Liver (tissue), 9 donors: ENCODE measurements around the gene CLMN. TPM values are rescaled to one million over a fixed set of nuclear protein-coding genes. Genes with fewer than 3 reads are reported as not detected.

Experiments
- DNase-seq: peaks from one replicate; pipeline ENCODE4 v3.0.0-alpha.2; 2017; ENCODE audit warnings: low spot score
- H3K27ac ChIP-seq, 2 donors: one replicate each; pipeline ENCODE4 v1.7.0; 2013; ENCODE audit warnings: inconsistent platforms in 2 of 2, low read length in 2 of 2, control low read depth in 1 of 2, low read depth in 1 of 2, mild to moderate bottlenecking in 1 of 2
- H3K27me3 ChIP-seq, 4 donors: one replicate each; pipeline versions ENCODE4 v1.6.1 to v1.7.0; 2013; ENCODE audit warnings: low read length in 3 of 4, inconsistent platforms in 1 of 4, mild to moderate bottlenecking in 1 of 4, moderate library complexity in 1 of 4; ENCODE audit not compliant: control insufficient read depth in 4 of 4, insufficient read depth in 4 of 4
- H3K36me3 ChIP-seq, 4 donors: one replicate each; pipeline versions ENCODE4 v1.6.1 to v1.7.0; 2013; ENCODE audit warnings: low read length in 3 of 4, mild to moderate bottlenecking in 3 of 4, low read depth in 1 of 4, moderate library complexity in 1 of 4; ENCODE audit not compliant: control insufficient read depth in 4 of 4, insufficient read depth in 3 of 4
- H3K4me1 ChIP-seq, 4 donors: one replicate each; pipeline versions ENCODE4 v1.6.1 to v1.7.0; 2013; ENCODE audit warnings: low read length in 3 of 4, mild to moderate bottlenecking in 3 of 4, moderate library complexity in 1 of 4; ENCODE audit not compliant: control insufficient read depth in 4 of 4, insufficient read depth in 4 of 4
- H3K4me3 ChIP-seq, 3 donors: one replicate each; pipeline versions ENCODE4 v1.6.1 to v1.7.0; 2013; ENCODE audit warnings: low read length in 3 of 3, control low read depth in 1 of 3, low read depth in 1 of 3, mild to moderate bottlenecking in 1 of 3
- H3K9ac ChIP-seq, 2 donors: one replicate each; pipeline ENCODE4 v1.7.0; 2013; ENCODE audit warnings: low read length in 2 of 2, mild to moderate bottlenecking in 2 of 2, moderate library complexity in 2 of 2, control low read depth in 1 of 2, low read depth in 1 of 2
- H3K9me3 ChIP-seq, 4 donors: one replicate each; pipeline versions ENCODE4 v1.6.1 to v1.7.0; 2013; ENCODE audit warnings: low read length in 3 of 4; ENCODE audit not compliant: control insufficient read depth in 4 of 4
- CTCF ChIP-seq: fragments of 150-350 bp; IDR thresholded peaks from 2 replicates; pipeline ENCODE4 v1.5.1; 2017; ENCODE audit warnings: improper control_type of control experiment, low read depth, low read length; ENCODE audit not compliant: missing input control
- EGR1 ChIP-seq, 2 donors: IDR thresholded peaks; 2 replicates each; pipeline ENCODE4 v1.6.1; 2016 to 2018; ENCODE audit warnings: antibody characterized with exemption in 2 of 2, low read depth in 2 of 2
- FOXA1 ChIP-seq: IDR thresholded peaks from 2 replicates; pipeline ENCODE4 v1.6.1; 2016; ENCODE audit warnings: antibody characterized with exemption
- FOXA2 ChIP-seq: IDR thresholded peaks from 2 replicates; pipeline ENCODE4 v1.6.1; 2016; ENCODE audit warnings: antibody characterized with exemption
- GABPA ChIP-seq, 2 donors: IDR thresholded peaks in 1 of 2; conservative IDR thresholded peaks in 1 of 2; 2 replicates each; pipeline ENCODE4 v1.6.1; 2016; ENCODE audit warnings: antibody characterized with exemption in 2 of 2, mild to moderate bottlenecking in 1 of 2, moderate library complexity in 1 of 2
- HNF4A ChIP-seq, 2 donors: conservative IDR thresholded peaks; 2 replicates each; pipeline ENCODE4 v1.6.1; 2016; ENCODE audit warnings: antibody characterized with exemption in 2 of 2, mild to moderate bottlenecking in 2 of 2
- HNF4G ChIP-seq: IDR thresholded peaks from 2 replicates; pipeline ENCODE4 v1.6.1; 2016; ENCODE audit warnings: antibody characterized with exemption
- JUND ChIP-seq, 2 donors: IDR thresholded peaks; 2 replicates each; pipeline ENCODE4 v1.6.1; 2016; ENCODE audit warnings: antibody characterized with exemption in 2 of 2
- NR2F2 ChIP-seq: IDR thresholded peaks from 2 replicates; pipeline ENCODE4 v1.6.1; 2016; ENCODE audit warnings: antibody characterized with exemption
- RAD21 ChIP-seq, 2 donors: IDR thresholded peaks; 2 replicates each; pipeline ENCODE4 v1.6.1; 2016; ENCODE audit warnings: antibody characterized with exemption in 2 of 2, mild to moderate bottlenecking in 2 of 2
- RXRA ChIP-seq, 2 donors: IDR thresholded peaks; 2 replicates each; pipeline ENCODE4 v1.6.1; 2017 to 2018; ENCODE audit warnings: antibody characterized with exemption in 2 of 2, mild to moderate bottlenecking in 1 of 2
- SP1 ChIP-seq: IDR thresholded peaks from 2 replicates; pipeline ENCODE4 v1.6.1; 2018; ENCODE audit warnings: antibody characterized with exemption, mild to moderate bottlenecking
- TAF1 ChIP-seq: conservative IDR thresholded peaks from 2 replicates; pipeline ENCODE4 v1.6.1; 2016; ENCODE audit warnings: antibody characterized with exemption, mild to moderate bottlenecking
- YY1 ChIP-seq: IDR thresholded peaks from 2 replicates; pipeline ENCODE4 v1.6.1; 2016; ENCODE audit warnings: antibody characterized with exemption, mild to moderate bottlenecking
- WGBS: extraction: QIAGEN DNeasy Blood & Tissue Kit; methylation state at CpG from one replicate; pipeline ENCODE4 v1.1.7; 2013; 5-methylcytosine and 5-hydroxymethylcytosine counted together
- polyA plus RNA-seq, 2 donors: library from polyadenylated mRNA; stranded (reverse) in 1 of 2; unstranded in 1 of 2; fragments of 200-250 nt in 1 of 2; fragments of >200 nt in 1 of 2; fragmentation: Nextera tagmentation in 1 of 2; extraction: Ambion mirVana in 1 of 2; gene quantifications; one replicate each; pipeline versions ENCODE4 v1.2.1 to v1.2.3, GENCODE V29; 2013 to 2015
- total RNA-seq, 2 donors: library from RNA; depleted of rRNA; stranded (reverse); fragments of >200 nt; gene quantifications; one replicate each; pipeline ENCODE4 v1.2.3, GENCODE V29; 2014
- TF ChIP-seq, protein P1 (sequence below): IDR thresholded peaks from 2 replicates; pipeline ENCODE4 v1.6.1; 2016; ENCODE audit warnings: antibody characterized with exemption
- TF ChIP-seq, protein P2 (sequence below): IDR thresholded peaks from 2 replicates; pipeline ENCODE4 v1.6.1; 2016; ENCODE audit warnings: antibody characterized with exemption
- TF ChIP-seq, protein P3 (sequence below): IDR thresholded peaks from 2 replicates; pipeline ENCODE4 v1.6.1; 2016; ENCODE audit warnings: antibody characterized with exemption, mild to moderate bottlenecking
- donor health status: healthy.
- donor health status: healthy.
- donor health status: healthy.
- donor health status: healthy.
- donor health status: healthy.

CLMN gene
- total and polyA plus RNA-seq, 4 donors = 6.0 to 41.1 (median 24.1) TPM

- WGBS = 90% methylated on average over 1 of the region's 1 CpG
- Histone ChIP-seq H3K9ac (peak overlapping the region in 1 of 2 donors; percentile 93), H3K9me3 (no peaks in the 10 kb centered on the region), H3K4me3 (no peak overlapping the region), H3K27ac (peak overlapping the region; percentile 75 to 91), H3K4me1 (peaks cover 21 to 86% (median 67%) of the 10 kb centered on the region in 4 donors), H3K36me3 (no peaks in the 10 kb centered on the region), H3K27me3 (no peaks in the 10 kb centered on the region)
- DNase-seq = no peak
- TF ChIP-seq, protein P1, sequence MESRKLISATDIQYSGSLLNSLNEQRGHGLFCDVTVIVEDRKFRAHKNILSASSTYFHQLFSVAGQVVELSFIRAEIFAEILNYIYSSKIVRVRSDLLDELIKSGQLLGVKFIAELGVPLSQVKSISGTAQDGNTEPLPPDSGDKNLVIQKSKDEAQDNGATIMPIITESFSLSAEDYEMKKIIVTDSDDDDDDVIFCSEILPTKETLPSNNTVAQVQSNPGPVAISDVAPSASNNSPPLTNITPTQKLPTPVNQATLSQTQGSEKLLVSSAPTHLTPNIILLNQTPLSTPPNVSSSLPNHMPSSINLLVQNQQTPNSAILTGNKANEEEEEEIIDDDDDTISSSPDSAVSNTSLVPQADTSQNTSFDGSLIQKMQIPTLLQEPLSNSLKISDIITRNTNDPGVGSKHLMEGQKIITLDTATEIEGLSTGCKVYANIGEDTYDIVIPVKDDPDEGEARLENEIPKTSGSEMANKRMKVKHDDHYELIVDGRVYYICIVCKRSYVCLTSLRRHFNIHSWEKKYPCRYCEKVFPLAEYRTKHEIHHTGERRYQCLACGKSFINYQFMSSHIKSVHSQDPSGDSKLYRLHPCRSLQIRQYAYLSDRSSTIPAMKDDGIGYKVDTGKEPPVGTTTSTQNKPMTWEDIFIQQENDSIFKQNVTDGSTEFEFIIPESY = no peak
- TF ChIP-seq NR2F2 (no peak), EGR1 (IDR thresholded peaks at IDR 0.05; ENCODE audit: low read depth in 2 of 2) (no peak), GABPA (IDR thresholded peaks at IDR 0.05 in 1 of 2, conservative IDR thresholded peaks at IDR 0.05 in 1 of 2) (no peak), FOXA2 (no peak), YY1 (no peak), HNF4G (no peak), TAF1 (no peak), SP1 (no peak), RAD21 (IDR thresholded peaks at IDR 0.05) (no peak), JUND (IDR thresholded peaks at IDR 0.05) (no peak), RXRA (IDR thresholded peaks at IDR 0.05) (no peak), FOXA1 (no peak), CTCF (no peak), HNF4A (conservative IDR thresholded peaks at IDR 0.05) (no peak)
- TF ChIP-seq, protein P2, sequence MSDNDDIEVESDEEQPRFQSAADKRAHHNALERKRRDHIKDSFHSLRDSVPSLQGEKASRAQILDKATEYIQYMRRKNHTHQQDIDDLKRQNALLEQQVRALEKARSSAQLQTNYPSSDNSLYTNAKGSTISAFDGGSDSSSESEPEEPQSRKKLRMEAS = no peak
- TF ChIP-seq, protein P3, sequence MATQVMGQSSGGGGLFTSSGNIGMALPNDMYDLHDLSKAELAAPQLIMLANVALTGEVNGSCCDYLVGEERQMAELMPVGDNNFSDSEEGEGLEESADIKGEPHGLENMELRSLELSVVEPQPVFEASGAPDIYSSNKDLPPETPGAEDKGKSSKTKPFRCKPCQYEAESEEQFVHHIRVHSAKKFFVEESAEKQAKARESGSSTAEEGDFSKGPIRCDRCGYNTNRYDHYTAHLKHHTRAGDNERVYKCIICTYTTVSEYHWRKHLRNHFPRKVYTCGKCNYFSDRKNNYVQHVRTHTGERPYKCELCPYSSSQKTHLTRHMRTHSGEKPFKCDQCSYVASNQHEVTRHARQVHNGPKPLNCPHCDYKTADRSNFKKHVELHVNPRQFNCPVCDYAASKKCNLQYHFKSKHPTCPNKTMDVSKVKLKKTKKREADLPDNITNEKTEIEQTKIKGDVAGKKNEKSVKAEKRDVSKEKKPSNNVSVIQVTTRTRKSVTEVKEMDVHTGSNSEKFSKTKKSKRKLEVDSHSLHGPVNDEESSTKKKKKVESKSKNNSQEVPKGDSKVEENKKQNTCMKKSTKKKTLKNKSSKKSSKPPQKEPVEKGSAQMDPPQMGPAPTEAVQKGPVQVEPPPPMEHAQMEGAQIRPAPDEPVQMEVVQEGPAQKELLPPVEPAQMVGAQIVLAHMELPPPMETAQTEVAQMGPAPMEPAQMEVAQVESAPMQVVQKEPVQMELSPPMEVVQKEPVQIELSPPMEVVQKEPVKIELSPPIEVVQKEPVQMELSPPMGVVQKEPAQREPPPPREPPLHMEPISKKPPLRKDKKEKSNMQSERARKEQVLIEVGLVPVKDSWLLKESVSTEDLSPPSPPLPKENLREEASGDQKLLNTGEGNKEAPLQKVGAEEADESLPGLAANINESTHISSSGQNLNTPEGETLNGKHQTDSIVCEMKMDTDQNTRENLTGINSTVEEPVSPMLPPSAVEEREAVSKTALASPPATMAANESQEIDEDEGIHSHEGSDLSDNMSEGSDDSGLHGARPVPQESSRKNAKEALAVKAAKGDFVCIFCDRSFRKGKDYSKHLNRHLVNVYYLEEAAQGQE = no peak
Observed at GRCh38 chr14:95308073-95308472, 11.6 kb downstream of the CLMN start.
